ENCODE data around the gene RIOK3.

RIOK3 gene

GRCh38 chr18:23529604-23530003 is 76.5 kb downstream of the RIOK3 start:
- DNase-seq (ENCODE audit: low read depth, low spot score): no peak

GRCh38 chr18:23530195-23530594 is 77.1 kb downstream of the RIOK3 start:
- DNase-seq (ENCODE audit: low read depth, low spot score): no peak

GRCh38 chr18:23531912-23532311 is 78.8 kb downstream of the RIOK3 start:
- no peak for DNase-seq (ENCODE audit: low read depth, low spot score)

Measured in activated naive CD8-positive, alpha-beta T cell treated with anti-CD3 and anti-CD28 coated beads, Interleukin-2, amount 50 U/mL, for 16 hours (primary cell).